Stimulated activated CD8-positive, alpha-beta memory T cell treated with anti-CD3 and anti-CD28 coated beads, Interleukin-4, amount 100 ng/mL, for 48 hours (primary cell): ENCODE measurements around the gene CDC42BPB.
"Not testable (repeated sequence)": the region's sequence is repeated elsewhere in the genome, so short reads cannot be mapped to it uniquely, and the experiment has no call there.

Source experiments
- DNase-seq: peaks from one replicate; pipeline ENCODE4 v3.0.0-alpha.2; 2020

CDC42BPB gene

DNA sequence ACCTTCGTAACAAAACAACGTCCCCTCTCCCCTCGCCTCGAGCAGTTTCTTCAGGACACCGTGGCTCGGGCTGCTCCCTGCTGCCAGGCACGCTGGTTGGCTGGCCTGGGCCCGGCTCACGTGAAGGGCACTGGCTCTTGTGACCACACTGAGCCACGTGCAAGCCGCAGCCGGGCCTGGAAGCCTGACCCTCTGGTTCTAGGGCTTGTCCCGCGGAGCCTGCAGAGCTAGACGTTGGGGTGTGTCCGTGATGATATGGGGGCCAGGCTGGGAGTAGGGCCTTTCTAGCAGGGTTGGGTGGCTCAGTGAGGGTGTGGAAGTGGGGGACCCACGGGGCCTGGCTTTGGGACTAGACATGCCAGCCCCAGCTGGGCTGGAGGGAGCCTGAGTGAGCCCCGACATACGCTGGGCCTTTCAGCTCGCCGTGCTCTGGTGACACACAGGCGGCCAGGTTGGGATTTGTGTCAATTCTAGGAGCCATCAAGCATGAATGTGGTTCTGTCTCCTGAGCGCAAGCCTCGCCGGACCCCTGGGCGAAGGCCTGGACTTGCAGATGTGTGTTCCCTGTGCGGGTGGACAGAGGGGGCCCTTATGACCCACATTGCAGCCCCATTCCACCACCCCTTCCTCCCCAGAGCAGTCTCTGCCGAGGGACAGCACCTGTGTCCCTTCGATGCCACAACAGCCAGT lies 148.4 kb downstream of the CDC42BPB start:
- DNase-seq, result no peak

DNA sequence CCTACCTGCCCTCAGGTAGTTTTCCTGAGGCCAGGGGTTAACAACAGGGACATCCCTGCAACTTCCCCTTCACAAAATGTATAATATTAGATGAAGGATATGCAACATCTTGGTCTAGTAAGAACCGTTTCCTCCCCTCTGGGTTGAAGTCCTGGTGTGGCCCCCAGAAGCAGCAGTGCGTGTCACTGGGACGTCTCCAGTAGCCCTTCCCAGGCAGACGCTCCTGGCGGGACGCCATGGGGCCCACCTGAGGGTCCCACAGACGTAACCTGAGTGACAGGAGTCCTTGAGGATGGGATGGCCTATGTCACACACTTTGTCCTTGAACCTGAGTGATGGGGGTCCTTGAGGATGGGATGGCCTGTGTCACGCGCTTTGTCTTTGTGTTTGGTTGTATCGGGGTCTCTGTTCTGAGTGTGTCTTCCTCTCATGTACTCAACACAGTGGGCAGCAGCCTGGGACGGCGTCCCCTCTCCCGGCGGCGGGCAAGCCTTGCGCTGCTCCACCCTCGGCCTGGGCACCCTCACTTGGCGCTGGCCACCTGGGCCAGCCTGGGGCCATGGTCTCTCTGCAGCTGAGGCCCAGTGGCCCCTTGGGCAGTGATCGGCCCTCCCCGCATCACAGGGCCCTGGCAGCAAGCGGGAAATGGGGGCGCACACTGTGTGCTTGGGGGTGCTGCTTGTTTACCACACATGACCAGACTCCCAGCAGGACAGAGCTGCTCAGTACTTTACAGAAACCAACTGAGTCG lies 149.2 kb downstream of the CDC42BPB start:
- no peak for DNase-seq

DNA sequence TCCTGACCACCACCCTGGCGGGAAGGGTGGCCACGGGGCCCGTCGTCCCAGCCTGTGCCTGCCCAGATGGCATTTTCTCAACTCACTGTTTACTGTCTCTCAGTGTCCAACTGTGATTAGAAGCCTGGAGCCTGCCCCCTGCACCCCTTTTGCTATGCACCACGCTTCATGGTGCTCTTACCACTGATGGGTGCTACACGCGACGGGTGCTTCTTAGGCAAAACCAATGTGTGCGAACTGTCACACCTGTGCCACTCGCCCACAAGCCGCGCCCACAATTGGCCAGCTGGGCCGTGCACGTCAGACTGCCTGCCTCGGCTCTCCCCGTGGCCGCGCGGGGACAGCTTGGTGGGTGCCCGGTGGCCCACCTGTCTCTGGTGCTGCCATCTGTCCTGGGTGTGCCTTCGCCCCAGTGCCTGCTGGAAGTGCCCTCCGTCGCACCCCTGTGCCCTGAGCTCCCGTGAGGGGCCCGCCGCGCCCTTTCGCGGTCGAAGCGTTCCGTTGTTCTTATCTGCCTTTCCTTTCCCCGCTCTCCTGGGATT lies 150.0 kb downstream of the CDC42BPB start:
- no peak for DNase-seq

GRCh38 chr14:102906616-102907302 lies 150.6 kb downstream of the CDC42BPB start:
- DNase-seq, result no peak

DNA sequence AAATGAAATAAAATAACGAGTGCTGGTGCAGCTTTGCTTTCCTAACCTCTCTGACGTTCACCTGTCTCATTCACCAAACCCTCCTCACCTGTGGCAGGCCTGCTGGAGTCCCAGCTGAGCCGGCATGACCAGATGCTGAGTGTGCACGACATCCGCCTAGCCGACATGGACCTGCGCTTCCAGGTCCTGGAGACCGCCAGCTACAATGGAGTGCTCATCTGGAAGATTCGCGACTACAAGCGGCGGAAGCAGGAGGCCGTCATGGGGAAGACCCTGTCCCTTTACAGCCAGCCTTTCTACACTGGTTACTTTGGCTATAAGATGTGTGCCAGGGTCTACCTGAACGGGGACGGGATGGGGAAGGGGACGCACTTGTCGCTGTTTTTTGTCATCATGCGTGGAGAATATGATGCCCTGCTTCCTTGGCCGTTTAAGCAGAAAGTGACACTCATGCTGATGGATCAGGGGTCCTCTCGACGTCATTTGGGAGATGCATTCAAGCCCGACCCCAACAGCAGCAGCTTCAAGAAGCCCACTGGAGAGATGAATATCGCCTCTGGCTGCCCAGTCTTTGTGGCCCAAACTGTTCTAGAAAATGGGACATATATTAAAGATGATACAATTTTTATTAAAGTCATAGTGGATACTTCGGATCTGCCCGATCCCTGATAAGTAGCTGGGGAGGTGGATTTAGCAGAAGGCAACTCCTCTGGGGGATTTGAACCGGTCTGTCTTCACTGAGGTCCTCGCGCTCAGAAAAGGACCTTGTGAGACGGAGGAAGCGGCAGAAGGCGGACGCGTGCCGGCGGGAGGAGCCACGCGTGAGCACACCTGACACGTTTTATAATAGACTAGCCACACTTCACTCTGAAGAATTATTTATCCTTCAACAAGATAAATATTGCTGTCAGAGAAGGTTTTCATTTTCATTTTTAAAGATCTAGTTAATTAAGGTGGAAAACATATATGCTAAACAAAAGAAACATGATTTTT lies 151.9 kb downstream of the CDC42BPB start:
- DNase-seq, result no peak

DNA sequence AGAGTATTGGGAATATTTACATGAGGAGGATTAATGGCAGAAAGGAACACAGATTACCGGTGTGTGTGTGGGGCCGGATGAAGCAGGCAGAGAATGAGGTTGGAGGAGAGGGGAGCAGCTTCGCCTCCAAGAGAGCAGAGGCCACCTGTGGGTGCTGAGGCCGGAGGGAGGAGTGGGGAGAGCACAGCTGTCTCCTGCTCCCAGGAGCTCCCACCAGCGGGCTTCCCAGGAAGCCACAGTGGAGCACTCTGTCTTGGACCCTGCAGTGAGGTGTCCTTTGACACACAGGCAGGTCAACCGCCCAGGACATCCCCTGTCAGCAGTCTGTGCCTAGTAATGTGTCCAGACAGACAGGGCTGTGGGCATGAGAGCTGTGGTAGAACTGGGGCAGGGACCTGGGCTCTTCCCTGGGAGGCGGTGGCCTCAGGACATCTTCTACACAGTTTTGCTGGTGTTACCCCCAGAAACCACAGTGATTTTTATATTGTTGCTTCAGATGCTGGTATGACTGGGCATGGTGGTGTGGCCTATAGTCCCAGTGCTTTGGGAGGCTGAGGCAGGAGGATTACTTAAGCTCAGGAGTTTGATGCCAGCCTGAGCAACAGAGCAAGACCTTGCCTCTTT lies 153.3 kb downstream of the CDC42BPB start:
- DNase-seq, result no peak

GRCh38 chr14:102903248-102903888 lies 154.0 kb downstream of the CDC42BPB start:
- no peak for DNase-seq

DNA sequence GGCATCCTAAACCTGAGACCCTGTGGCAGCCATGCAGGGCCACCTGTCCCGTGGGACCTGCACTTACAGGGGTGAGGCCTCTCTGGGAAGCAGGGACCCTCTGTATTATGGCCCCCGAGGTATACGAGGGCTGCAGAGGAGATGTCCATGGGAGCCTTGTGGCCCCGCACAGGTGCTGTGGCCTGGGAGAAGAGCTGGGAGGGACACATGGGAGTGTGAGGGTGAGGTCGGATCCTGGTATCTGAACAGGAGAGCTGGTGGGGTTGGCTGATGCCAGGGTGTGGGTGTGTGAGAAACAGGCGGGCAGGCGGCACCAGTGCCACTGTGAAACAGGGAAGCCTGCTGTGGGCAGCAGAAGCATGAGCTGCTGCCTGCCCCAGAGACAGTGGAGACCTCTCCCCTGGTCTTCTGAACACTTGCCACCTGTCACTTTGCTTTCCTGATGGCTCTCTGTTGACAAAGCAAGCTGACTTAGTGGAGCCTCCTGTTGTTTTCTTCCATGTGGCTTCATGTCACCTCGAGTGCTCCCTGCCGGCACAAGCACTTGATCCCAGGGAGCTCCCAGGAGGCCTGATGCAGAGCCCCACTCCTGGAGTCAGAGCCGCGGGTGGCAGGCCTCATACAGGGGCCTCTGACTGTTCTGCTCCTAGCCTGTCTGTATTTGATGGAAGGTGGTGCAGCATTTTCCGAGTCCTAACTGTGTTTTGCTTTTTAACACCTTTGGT lies 154.7 kb downstream of the CDC42BPB start:
- no peak for DNase-seq

DNA sequence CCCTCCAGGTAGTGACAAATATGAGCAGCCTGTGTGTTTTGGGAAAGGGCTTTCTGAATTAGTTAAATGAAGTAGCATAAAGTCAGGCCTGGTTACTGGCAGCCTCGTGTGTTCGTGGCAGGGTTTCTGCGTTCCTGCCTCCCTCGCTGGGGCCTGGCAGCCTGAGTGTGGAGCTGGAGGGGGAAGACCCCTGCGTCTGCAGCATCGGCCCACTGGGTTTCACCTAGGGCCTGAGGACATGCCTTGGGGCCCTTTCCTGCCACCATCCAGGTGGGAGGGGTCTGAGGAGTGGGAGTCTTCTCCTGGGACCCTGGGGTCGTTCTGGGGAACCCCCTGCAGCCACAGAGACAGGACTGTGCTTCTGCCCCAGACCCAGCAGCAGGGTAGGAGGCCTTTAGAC lies 155.3 kb downstream of the CDC42BPB start:
- DNase-seq, result no peak

GRCh38 chr14:102901633-102902032 lies 155.7 kb downstream of the CDC42BPB start:
- DNase-seq, result no peak

GRCh38 chr14:102900631-102901571 lies 156.4 kb downstream of the CDC42BPB start:
- DNase-seq, result no peak

DNA sequence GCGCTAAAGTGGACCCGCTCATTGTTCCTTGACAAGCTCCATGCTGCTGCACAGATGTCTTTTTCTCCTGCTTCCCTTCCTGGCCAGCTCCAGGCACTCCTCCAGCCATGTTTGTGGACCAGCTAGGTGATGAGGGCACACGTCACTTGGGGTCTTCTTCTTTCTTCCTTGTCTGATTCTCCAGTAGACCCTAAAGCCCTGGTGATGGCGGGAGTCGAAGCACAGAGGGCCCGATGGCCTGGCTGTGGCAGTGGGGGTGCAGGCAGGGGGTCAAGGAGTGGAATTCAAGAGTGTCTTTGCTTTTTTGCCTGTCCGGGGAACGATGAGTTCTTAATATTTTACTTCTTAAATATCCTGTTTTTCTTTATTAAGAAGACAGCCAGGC lies 157.8 kb downstream of the CDC42BPB start:
- DNase-seq, result no peak

GRCh38 chr14:102898776-102899515 lies 158.4 kb downstream of the CDC42BPB start:
- no peak for DNase-seq

GRCh38 chr14:102898298-102898697 lies 159.1 kb downstream of the CDC42BPB start:
- no peak for DNase-seq

DNA sequence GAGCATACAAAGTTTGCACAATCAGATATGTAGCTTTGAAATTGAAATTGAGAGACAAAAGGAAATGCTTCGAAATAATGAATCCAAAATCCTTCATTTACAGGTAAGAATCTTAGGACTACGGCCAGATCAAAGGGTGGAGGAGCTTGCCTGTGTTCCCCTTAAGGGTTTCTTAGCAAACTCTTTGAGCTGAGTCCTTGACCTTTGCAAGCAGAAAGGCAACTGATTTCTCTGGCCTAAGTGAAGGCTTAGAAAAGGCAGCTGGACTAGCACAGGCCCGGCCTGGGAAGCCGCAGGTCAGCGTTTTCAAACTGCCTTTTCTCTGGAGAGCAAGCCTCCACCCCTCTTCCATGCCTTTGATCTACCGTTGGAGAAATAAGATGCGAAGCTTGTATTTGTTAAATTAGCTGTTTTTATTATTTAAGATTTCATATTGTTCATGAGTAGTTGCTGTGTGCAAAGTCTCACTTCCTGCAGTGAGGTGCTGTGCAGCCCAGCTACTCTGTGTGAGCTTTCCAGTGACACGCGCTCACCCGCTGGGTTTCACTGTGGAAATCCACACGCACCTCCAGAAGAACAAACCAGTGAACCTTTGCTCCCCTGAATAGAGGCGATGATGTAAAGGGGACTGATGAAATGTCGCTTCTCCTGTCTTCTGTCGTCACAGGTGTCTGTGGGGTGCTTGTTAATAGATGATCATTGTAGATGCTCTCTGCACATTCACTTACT lies 159.9 kb downstream of the CDC42BPB start:
- no peak for DNase-seq

- not testable (repeated sequence) for DNase-seq
These were observed 160.6 kb downstream of the CDC42BPB start for GRCh38 chr14:102896735-102897134.

GRCh38 chr14:102893452-102893851 lies 163.9 kb downstream of the CDC42BPB start:
- DNase-seq, result no peak

GRCh38 chr14:102892651-102893050 lies 164.7 kb downstream of the CDC42BPB start:
- no peak for DNase-seq
